HEK293 (cell line): ENCODE data around the gene AVP.

Experiments
- CTCF ChIA-PET: fragments of 350-600 bp; formaldehyde crosslinking; extraction: SDS; loops from one replicate; lab custom pipeline; 2021; ENCODE audit warnings: antibody characterized with exemption; lab: Yijun Ruan, JAX
- POLR2A ChIA-PET: fragments of 300-600 bp; formaldehyde crosslinking; extraction: SDS; loops from one replicate; lab custom pipeline; 2020; ENCODE audit warnings: antibody characterized with exemption, inconsistent platforms; lab: Yijun Ruan, JAX
- H3K27ac ChIP-seq: fragments of 200-500 bp; sonication (Bioruptor generic); 2 replicates; pipeline ENCODE4 v1.5.1; 2014; ENCODE audit warnings: low read depth, low read length, control low read depth, inconsistent platforms; ENCODE audit errors: extremely low read depth
- H3K36me3 ChIP-seq, 2 experiments: fragments of 200-500 bp in 1 of 2; sonication (Bioruptor generic) in 1 of 2; 1 replicate in 1 of 2; 2 replicates in 1 of 2; pipeline ENCODE4 v1.5.1; 2014 to 2017; ENCODE audit warnings: inconsistent platforms in 2 of 2, low read length in 2 of 2; ENCODE audit not compliant: control insufficient read depth in 2 of 2, insufficient read depth in 1 of 2
- H3K4me1 ChIP-seq: fragments of 200-500 bp; sonication (Bioruptor generic); 2 replicates; pipeline ENCODE4 v1.5.1; 2014; ENCODE audit warnings: mild to moderate bottlenecking, low read length, inconsistent platforms; ENCODE audit not compliant: control insufficient read depth, insufficient read depth
- H3K4me3 ChIP-seq: 2 replicates; pipeline ENCODE4 v1.5.1; 2011; ENCODE audit warnings: low read depth, mild to moderate bottlenecking, control low read depth, low read length, moderate library complexity
- H3K9me3 ChIP-seq: fragments of 200-500 bp; sonication (Bioruptor generic); 2 replicates; pipeline ENCODE4 v1.5.1; 2014; ENCODE audit warnings: low read depth, low read length, inconsistent platforms; ENCODE audit not compliant: control insufficient read depth, insufficient read depth
- GLIS1 ChIP-seq: fragments of 450-650 bp; formaldehyde crosslinking; IDR thresholded peaks from 2 replicates; pipeline ENCODE4 v1.5.1; 2016; ENCODE audit warnings: missing biosample characterization, missing genetic modification characterization
- RBAK ChIP-seq: fragments of 450-650 bp; formaldehyde crosslinking; IDR thresholded peaks from 2 replicates; pipeline ENCODE4 v1.5.1; 2016; ENCODE audit warnings: missing biosample characterization, missing genetic modification characterization
- REPIN1 ChIP-seq: fragments of 450-650 bp; formaldehyde crosslinking; IDR thresholded peaks from 2 replicates; pipeline ENCODE4 v1.5.1; 2017; ENCODE audit warnings: missing biosample characterization, missing genetic modification characterization, low read depth
- WT1 ChIP-seq: fragments of 450-650 bp; formaldehyde crosslinking; IDR thresholded peaks from 2 replicates; pipeline ENCODE4 v1.5.1; 2016; ENCODE audit warnings: missing biosample characterization, missing genetic modification characterization
- ZBTB17 ChIP-seq: fragments of 450-650 bp; formaldehyde crosslinking; IDR thresholded peaks from 2 replicates; pipeline ENCODE4 v1.5.1; 2016; ENCODE audit warnings: missing biosample characterization, missing genetic modification characterization
- ZNF155 ChIP-seq: fragments of 450-650 bp; formaldehyde crosslinking; IDR thresholded peaks from 2 replicates; pipeline ENCODE4 v1.5.1; 2016; ENCODE audit warnings: missing biosample characterization, missing genetic modification characterization
- ZNF248 ChIP-seq: fragments of 450-650 bp; formaldehyde crosslinking; IDR thresholded peaks from 2 replicates; pipeline ENCODE4 v1.5.1; 2017; ENCODE audit warnings: missing biosample characterization, missing genetic modification characterization
- ZNF266 ChIP-seq: fragments of 450-650 bp; formaldehyde crosslinking; IDR thresholded peaks from 2 replicates; pipeline ENCODE4 v1.5.1; 2016; ENCODE audit warnings: missing biosample characterization, missing genetic modification characterization, low read depth
- ZNF302 ChIP-seq: fragments of 450-650 bp; formaldehyde crosslinking; IDR thresholded peaks from 2 replicates; pipeline ENCODE4 v1.5.1; 2016; ENCODE audit warnings: missing biosample characterization, missing genetic modification characterization, low read depth
- ZNF366 ChIP-seq: fragments of 450-650 bp; formaldehyde crosslinking; conservative IDR thresholded peaks from 2 replicates; pipeline ENCODE4 v1.5.1; 2016; ENCODE audit warnings: missing biosample characterization, missing genetic modification characterization
- ZNF37A ChIP-seq: fragments of 450-650 bp; IDR thresholded peaks from 2 replicates; pipeline ENCODE4 v1.5.1; 2018; ENCODE audit warnings: missing biosample characterization, missing genetic modification characterization
- ZNF510 ChIP-seq: fragments of 450-650 bp; formaldehyde crosslinking; IDR thresholded peaks from 2 replicates; pipeline ENCODE4 v1.5.1; 2018; ENCODE audit warnings: mild to moderate bottlenecking, missing genetic modification characterization, missing biosample characterization; ENCODE audit not compliant: insufficient replicate concordance
- ZNF544 ChIP-seq: fragments of 450-650 bp; formaldehyde crosslinking; IDR thresholded peaks from 2 replicates; pipeline ENCODE4 v1.5.0; 2017; ENCODE audit warnings: missing biosample characterization, missing genetic modification characterization
- ZNF555 ChIP-seq: fragments of 450-650 bp; formaldehyde crosslinking; conservative IDR thresholded peaks from 2 replicates; pipeline ENCODE4 v1.5.1; 2017; ENCODE audit warnings: missing biosample characterization, mild to moderate bottlenecking, missing genetic modification characterization, inconsistent platforms
- ZNF558 ChIP-seq: fragments of 450-650 bp; formaldehyde crosslinking; IDR thresholded peaks from 2 replicates; pipeline ENCODE4 v1.5.1; 2016; ENCODE audit warnings: missing biosample characterization, missing genetic modification characterization
- ZNF560 ChIP-seq: fragments of 450-650 bp; formaldehyde crosslinking; IDR thresholded peaks from 2 replicates; pipeline ENCODE4 v1.5.1; 2017; ENCODE audit warnings: missing biosample characterization, missing genetic modification characterization, borderline replicate concordance
- ZNF585B ChIP-seq: fragments of 450-650 bp; formaldehyde crosslinking; IDR thresholded peaks from 2 replicates; pipeline ENCODE4 v1.5.1; 2016; ENCODE audit warnings: missing biosample characterization, missing genetic modification characterization
- ZNF624 ChIP-seq: fragments of 450-650 bp; formaldehyde crosslinking; IDR thresholded peaks from 2 replicates; pipeline ENCODE4 v1.5.1; 2017; ENCODE audit warnings: missing biosample characterization, missing genetic modification characterization
- ZNF629 ChIP-seq: fragments of 450-650 bp; formaldehyde crosslinking; IDR thresholded peaks from 2 replicates; pipeline ENCODE4 v1.5.1; 2017; ENCODE audit warnings: missing biosample characterization, missing genetic modification characterization
- ZNF658 ChIP-seq: fragments of 450-650 bp; formaldehyde crosslinking; IDR thresholded peaks from 2 replicates; pipeline ENCODE4; 2016; ENCODE audit warnings: missing biosample characterization, missing genetic modification characterization
- ZNF677 ChIP-seq: fragments of 450-650 bp; IDR thresholded peaks from 2 replicates; pipeline ENCODE4 v1.5.0; 2018; ENCODE audit warnings: missing biosample characterization, mild to moderate bottlenecking, missing genetic modification characterization, moderate library complexity
- ZNF777 ChIP-seq: fragments of 450-650 bp; formaldehyde crosslinking; IDR thresholded peaks from 2 replicates; pipeline ENCODE4 v1.5.1; 2017; ENCODE audit warnings: missing biosample characterization, missing genetic modification characterization, borderline replicate concordance
- TF ChIP-seq, protein P1 (sequence below): fragments of 450-650 bp; formaldehyde crosslinking; IDR thresholded peaks from 2 replicates; pipeline ENCODE4 v1.5.1; 2016; ENCODE audit warnings: missing biosample characterization, missing genetic modification characterization
- TF ChIP-seq, protein P2 (sequence below): fragments of 450-650 bp; formaldehyde crosslinking; IDR thresholded peaks from 2 replicates; pipeline ENCODE4 v1.5.1; 2016; ENCODE audit warnings: missing biosample characterization, missing genetic modification characterization

The AVP gene

GRCh38 chr20:3088031-3088430, 3.5 kb upstream of the AVP start:
- CTCF ChIA-PET: interaction anchor here (1.2 kb wide), 1 partner anchor 16 kb away, joined by 3 read pairs; no protein-coding TSS in a partner anchor
- no peak overlapping the region for H3K27ac ChIP-seq
- POLR2A ChIA-PET: no interaction called here
- TF ChIP-seq, protein P1, sequence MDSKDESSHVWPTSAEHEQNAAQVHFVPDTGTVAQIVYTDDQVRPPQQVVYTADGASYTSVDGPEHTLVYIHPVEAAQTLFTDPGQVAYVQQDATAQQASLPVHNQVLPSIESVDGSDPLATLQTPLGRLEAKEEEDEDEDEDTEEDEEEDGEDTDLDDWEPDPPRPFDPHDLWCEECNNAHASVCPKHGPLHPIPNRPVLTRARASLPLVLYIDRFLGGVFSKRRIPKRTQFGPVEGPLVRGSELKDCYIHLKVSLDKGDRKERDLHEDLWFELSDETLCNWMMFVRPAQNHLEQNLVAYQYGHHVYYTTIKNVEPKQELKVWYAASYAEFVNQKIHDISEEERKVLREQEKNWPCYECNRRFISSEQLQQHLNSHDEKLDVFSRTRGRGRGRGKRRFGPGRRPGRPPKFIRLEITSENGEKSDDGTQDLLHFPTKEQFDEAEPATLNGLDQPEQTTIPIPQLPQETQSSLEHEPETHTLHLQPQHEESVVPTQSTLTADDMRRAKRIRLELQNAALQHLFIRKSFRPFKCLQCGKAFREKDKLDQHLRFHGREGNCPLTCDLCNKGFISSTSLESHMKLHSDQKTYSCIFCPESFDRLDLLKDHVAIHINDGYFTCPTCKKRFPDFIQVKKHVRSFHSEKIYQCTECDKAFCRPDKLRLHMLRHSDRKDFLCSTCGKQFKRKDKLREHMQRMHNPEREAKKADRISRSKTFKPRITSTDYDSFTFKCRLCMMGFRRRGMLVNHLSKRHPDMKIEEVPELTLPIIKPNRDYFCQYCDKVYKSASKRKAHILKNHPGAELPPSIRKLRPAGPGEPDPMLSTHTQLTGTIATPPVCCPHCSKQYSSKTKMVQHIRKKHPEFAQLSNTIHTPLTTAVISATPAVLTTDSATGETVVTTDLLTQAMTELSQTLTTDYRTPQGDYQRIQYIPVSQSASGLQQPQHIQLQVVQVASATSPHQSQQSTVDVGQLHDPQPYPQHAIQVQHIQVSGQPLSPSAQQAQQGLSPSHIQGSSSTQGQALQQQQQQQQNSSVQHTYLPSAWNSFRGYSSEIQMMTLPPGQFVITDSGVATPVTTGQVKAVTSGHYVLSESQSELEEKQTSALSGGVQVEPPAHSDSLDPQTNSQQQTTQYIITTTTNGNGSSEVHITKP: no peak
- TF ChIP-seq RBAK: no peak
- TF ChIP-seq, protein P2, sequence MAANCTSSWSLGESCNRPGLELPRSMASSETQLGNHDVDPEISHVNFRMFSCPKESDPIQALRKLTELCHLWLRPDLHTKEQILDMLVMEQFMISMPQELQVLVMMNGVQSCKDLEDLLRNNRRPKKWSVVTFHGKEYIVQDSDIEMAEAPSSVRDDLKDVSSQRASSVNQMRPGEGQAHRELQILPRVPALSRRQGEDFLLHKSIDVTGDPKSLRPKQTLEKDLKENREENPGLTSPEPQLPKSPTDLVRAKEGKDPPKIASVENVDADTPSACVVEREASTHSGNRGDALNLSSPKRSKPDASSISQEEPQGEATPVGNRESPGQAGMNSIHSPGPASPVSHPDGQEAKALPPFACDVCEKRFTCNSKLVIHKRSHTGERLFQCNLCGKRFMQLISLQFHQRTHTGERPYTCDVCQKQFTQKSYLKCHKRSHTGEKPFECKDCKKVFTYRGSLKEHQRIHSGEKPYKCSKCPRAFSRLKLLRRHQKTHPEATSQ (tag by site-specific recombination): no peak
- no peak for TF ChIP-seq ZNF585B (tag by site-specific recombination)
- TF ChIP-seq ZNF629 (tag by site-specific recombination): no peak
- peak; percentile 54 for TF ChIP-seq GLIS1
- TF ChIP-seq, all 188 proteins: peak for 1
- H3K4me1 ChIP-seq: no peaks in the 10 kb centered on the region
- H3K9me3 ChIP-seq: no peaks in the 10 kb centered on the region
- no peak overlapping the region for H3K4me3 ChIP-seq
- H3K36me3 ChIP-seq: no peaks in the 10 kb centered on the region

DNA sequence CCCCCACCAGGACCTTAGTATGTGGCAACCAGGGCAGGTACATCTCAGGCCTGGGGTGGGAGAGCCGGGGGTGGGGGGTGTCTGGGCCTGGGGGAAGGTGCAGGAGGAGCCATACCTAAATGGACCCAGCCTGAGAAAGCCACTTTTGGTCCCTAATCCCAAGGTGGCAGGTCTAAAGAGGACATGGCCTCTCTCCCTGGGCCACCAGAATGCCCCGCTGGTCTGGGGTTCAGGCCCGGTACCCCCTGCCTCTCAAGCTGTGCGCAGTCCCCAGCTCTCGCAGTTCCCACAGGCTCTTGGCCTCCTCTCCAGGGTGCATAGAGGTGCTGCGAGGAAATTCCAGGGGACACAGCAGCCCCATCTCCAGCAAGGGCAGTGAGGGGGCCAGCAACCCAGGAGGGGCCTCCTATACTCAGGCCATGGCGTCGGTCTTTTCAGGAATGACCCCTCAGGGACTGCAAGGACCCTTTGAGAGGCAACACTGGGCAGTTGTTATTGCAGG, 1.1 kb upstream of the AVP start:
- Histone ChIP-seq H3K36me3 (no peaks in the 10 kb centered on the region), H3K27ac (no peak overlapping the region), H3K4me1 (no peaks in the 10 kb centered on the region), H3K4me3 (no peak overlapping the region), H3K9me3 (no peaks in the 10 kb centered on the region)
- TF ChIP-seq ZNF558: no peak
- TF ChIP-seq ZNF155 (tag by site-specific recombination): no peak
- TF ChIP-seq REPIN1 (tag by site-specific recombination): no peak
- TF ChIP-seq ZNF777 (tag by site-specific recombination): no peak
- no peak for TF ChIP-seq ZNF560 (tag by site-specific recombination)
- no peak for TF ChIP-seq ZNF266
- no peak for TF ChIP-seq ZNF677
- ChIA-PET CTCF (no interaction called here), POLR2A (no interaction called here)

DNA sequence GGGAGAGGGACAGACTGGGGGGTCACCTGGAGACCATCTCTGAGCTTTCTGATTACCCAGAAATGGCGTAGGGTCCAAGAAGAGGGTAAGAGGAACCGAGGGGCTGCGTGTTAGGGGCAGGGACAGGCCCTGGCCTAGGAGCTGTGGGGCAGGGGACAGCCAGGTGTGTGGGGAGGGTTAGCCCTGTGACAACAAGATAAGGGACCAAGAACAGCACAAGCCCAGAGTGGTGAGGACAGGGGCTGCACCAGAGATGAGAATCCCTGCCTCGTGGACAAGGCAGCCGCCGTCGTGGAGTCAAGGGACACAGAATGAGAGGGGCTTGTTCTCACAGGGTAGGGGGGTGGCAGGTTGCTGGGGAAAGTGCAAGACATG, 449 bp upstream of the AVP start:
- no peaks in the 10 kb centered on the region for H3K9me3 ChIP-seq
- CTCF ChIA-PET: no interaction called here
- no peak overlapping the region for H3K27ac ChIP-seq
- H3K36me3 ChIP-seq: no peaks in the 10 kb centered on the region
- H3K4me3 ChIP-seq: no peak overlapping the region
- POLR2A ChIA-PET: no interaction called here
- TF ChIP-seq ZNF248 (tag by site-specific recombination): no peak
- no peak for TF ChIP-seq ZNF366 (tag by site-specific recombination)
- TF ChIP-seq ZNF302 (tag by site-specific recombination): no peak
- TF ChIP-seq ZNF544 (tag by site-specific recombination): no peak
- no peak for TF ChIP-seq ZNF624 (tag by site-specific recombination)
- no peak for TF ChIP-seq ZNF658 (tag by site-specific recombination)
- TF ChIP-seq ZNF510 (tag by site-specific recombination): no peak
- TF ChIP-seq ZNF555 (tag by site-specific recombination): no peak
- no peak for TF ChIP-seq WT1
- TF ChIP-seq ZBTB17: no peak
- TF ChIP-seq ZNF37A (tag by site-specific recombination): no peak
- TF ChIP-seq, all 188 proteins: peak for 0
- no peaks in the 10 kb centered on the region for H3K4me1 ChIP-seq
